ENCODE results near the gene ACSS3.
A peak's percentile ranks its signal among the peaks of the same experiment; 100 is the strongest.
"Not testable (repeated sequence)": the region's sequence is repeated elsewhere in the genome, so short reads cannot be mapped to it uniquely, and the experiment has no call there.

The ACSS3 gene

GRCh38 chr12:81170072-81170471 lies 92.2 kb downstream of the ACSS3 start:
- no peak for DNase-seq

- no peak for DNase-seq
Measured at GRCh38 chr12:81172851-81173250, 95.0 kb downstream of the ACSS3 start.

GRCh38 chr12:81174664-81175063 lies 96.8 kb downstream of the ACSS3 start:
- no peak for DNase-seq

GRCh38 chr12:81176796-81177195 lies 98.9 kb downstream of the ACSS3 start:
- no peak for DNase-seq

- DNase-seq = no peak
Measured at GRCh38 chr12:81181691-81182090, 103.8 kb downstream of the ACSS3 start.

- DNase-seq = no peak
Measured at GRCh38 chr12:81187686-81188085, 109.8 kb downstream of the ACSS3 start.

GRCh38 chr12:81196595-81196994 lies 118.7 kb downstream of the ACSS3 start:
- no peak for DNase-seq

GRCh38 chr12:81200561-81200960 lies 122.7 kb downstream of the ACSS3 start:
- not testable (repeated sequence) for DNase-seq

- DNase-seq = no peak
Measured at GRCh38 chr12:81203671-81204204, 125.9 kb downstream of the ACSS3 start.

GRCh38 chr12:81205416-81205815 lies 127.5 kb downstream of the ACSS3 start:
- DNase-seq = no peak

- peak; percentile 34 for DNase-seq
Measured at GRCh38 chr12:81206429-81206828, 128.6 kb downstream of the ACSS3 start.

GRCh38 chr12:81207173-81207572 lies 129.3 kb downstream of the ACSS3 start:
- DNase-seq = no peak

- no peak for DNase-seq
Measured at GRCh38 chr12:81207664-81208063, 129.8 kb downstream of the ACSS3 start.

GRCh38 chr12:81208187-81208911 lies 130.5 kb downstream of the ACSS3 start:
- DNase-seq = no peak

- DNase-seq = no peak
Measured at GRCh38 chr12:81209012-81209411, 131.1 kb downstream of the ACSS3 start.

- not testable (repeated sequence) for DNase-seq
Measured at GRCh38 chr12:81209772-81210225, 131.9 kb downstream of the ACSS3 start.

GRCh38 chr12:81211306-81211705 lies 133.4 kb downstream of the ACSS3 start:
- DNase-seq = no peak

GRCh38 chr12:81212996-81213696 lies 135.3 kb downstream of the ACSS3 start:
- no peak for DNase-seq

GRCh38 chr12:81216739-81217138 lies 138.9 kb downstream of the ACSS3 start:
- DNase-seq = no peak

GRCh38 chr12:81221681-81222080 lies 143.8 kb downstream of the ACSS3 start:
- DNase-seq = no peak

GRCh38 chr12:81222846-81223592 lies 145.1 kb downstream of the ACSS3 start:
- no peak for DNase-seq

GRCh38 chr12:81224626-81225025 lies 146.7 kb downstream of the ACSS3 start:
- DNase-seq = no peak

GRCh38 chr12:81229759-81230158 lies 151.9 kb downstream of the ACSS3 start:
- DNase-seq = no peak

Measured in NCI-H1417 treated with DMSO at 0.1 percent for 48 hours (cell line).